HepG2 (cell line): ENCODE data around the gene EEF2. TPM values are rescaled to one million over a fixed set of nuclear protein-coding genes. Genes with fewer than 3 reads are reported as not detected.

Experiments
- ETV6 ChIP-seq: sonication (generic); formaldehyde crosslinking; conservative IDR thresholded peaks from 2 replicates; pipeline ENCODE4 v1.4.0; 2020; ENCODE audit warnings: missing genetic modification reagents
- FOXA3 ChIP-seq: IDR thresholded peaks from 2 replicates; pipeline ENCODE4 v1.6.1; 2016; ENCODE audit warnings: missing genetic modification reagents, missing compliant biosample characterization
- GTF2F1 ChIP-seq: fragments of 150-350 bp; IDR thresholded peaks from 2 replicates; pipeline ENCODE4 v1.6.1; 2014; ENCODE audit warnings: low read length
- HIC2 ChIP-seq: sonication (generic); formaldehyde crosslinking; IDR thresholded peaks from 2 replicates; pipeline ENCODE4 v1.9.0; 2022; ENCODE audit warnings: low read depth, missing genetic modification reagents
- IRF9 ChIP-seq: sonication (generic); formaldehyde crosslinking; IDR thresholded peaks from 2 replicates; pipeline ENCODE4 v1.8.0; 2022; ENCODE audit warnings: missing genetic modification reagents, mild to moderate bottlenecking, borderline replicate concordance
- JARID2 ChIP-seq: sonication (generic); formaldehyde crosslinking; IDR thresholded peaks from 2 replicates; pipeline ENCODE4 v1.8.1; 2023; ENCODE audit warnings: missing genetic modification reagents, inconsistent platforms; ENCODE audit not compliant: insufficient replicate concordance
- MIER2 ChIP-seq: IDR thresholded peaks from 2 replicates; pipeline ENCODE4 v1.6.1; 2016; ENCODE audit warnings: missing biosample characterization, missing genetic modification reagents
- MTF2 ChIP-seq: sonication (generic); formaldehyde crosslinking; IDR thresholded peaks from 2 replicates; pipeline ENCODE4 v1.5.0; 2020; ENCODE audit warnings: missing genetic modification reagents, borderline replicate concordance
- MXI1 ChIP-seq: IDR thresholded peaks from 3 replicates; pipeline ENCODE4 v1.6.1; 2012; ENCODE audit warnings: low read depth, low read length, inconsistent platforms, borderline replicate concordance
- MYPOP ChIP-seq: sonication (generic); formaldehyde crosslinking; IDR thresholded peaks from 2 replicates; pipeline ENCODE4 v1.8.1; 2023; ENCODE audit warnings: mild to moderate bottlenecking, moderate library complexity, missing genetic modification reagents
- PREB ChIP-seq: sonication (generic); formaldehyde crosslinking; IDR thresholded peaks from 2 replicates; pipeline ENCODE4 v1.4.0; 2020; ENCODE audit warnings: missing genetic modification reagents
- TGIF2 ChIP-seq: IDR thresholded peaks from 2 replicates; pipeline ENCODE4 v1.6.1; 2016; ENCODE audit warnings: control low read depth, missing compliant biosample characterization
- TSC22D2 ChIP-seq: sonication (generic); formaldehyde crosslinking; IDR thresholded peaks from 2 replicates; pipeline ENCODE4 v1.5.1; 2020; ENCODE audit warnings: missing genetic modification reagents, mild to moderate bottlenecking, borderline replicate concordance
- YY1 ChIP-seq: IDR thresholded peaks from 2 replicates; pipeline ENCODE4 v1.6.1; 2011; ENCODE audit warnings: low read length, low read depth, moderate library complexity, mild to moderate bottlenecking; ENCODE audit not compliant: insufficient read depth, insufficient replicate concordance
- ZC3H13 ChIP-seq: sonication (generic); formaldehyde crosslinking; IDR thresholded peaks from 2 replicates; pipeline ENCODE4 v1.8.1; 2023; ENCODE audit warnings: mild to moderate bottlenecking, missing genetic modification reagents, moderate library complexity
- ZNF276 ChIP-seq: sonication (generic); formaldehyde crosslinking; IDR thresholded peaks from 2 replicates; pipeline ENCODE4 v1.4.0; 2020; ENCODE audit warnings: mild to moderate bottlenecking, low read depth, missing genetic modification reagents
- ZNF720 ChIP-seq: sonication (generic); formaldehyde crosslinking; IDR thresholded peaks from 2 replicates; pipeline ENCODE4 v1.4.0; 2020; ENCODE audit warnings: missing genetic modification reagents
- ZNF761 ChIP-seq: sonication (generic); formaldehyde crosslinking; conservative IDR thresholded peaks from 2 replicates; pipeline ENCODE4 v1.4.0; 2020; ENCODE audit warnings: mild to moderate bottlenecking, missing genetic modification reagents
- ZSCAN20 ChIP-seq: sonication (generic); formaldehyde crosslinking; IDR thresholded peaks from 2 replicates; pipeline ENCODE4 v1.4.0; 2020; ENCODE audit warnings: missing genetic modification reagents, mild to moderate bottlenecking, borderline replicate concordance
- ZSCAN30 ChIP-seq: sonication (generic); formaldehyde crosslinking; IDR thresholded peaks from 2 replicates; pipeline ENCODE4 v1.5.0; 2020; ENCODE audit warnings: mild to moderate bottlenecking, missing genetic modification reagents
- polyA plus RNA-seq, 8 experiments: library from polyadenylated mRNA; depleted of rRNA in 3 of 8; stranded (reverse) in 7 of 8; unstranded in 1 of 8; fragments of >200 nt; fragmentation: Illumina TruSeq in 4 of 8; extraction: Trizol in 4 of 8; gene quantifications; 2 replicates each; pipeline versions ENCODE4 v1.2.1 to v1.2.3, GENCODE V29; 2011 to 2016; ENCODE audit warnings: low read depth in 4 of 8, missing spikeins in 1 of 8, mixed read lengths in 1 of 8; ENCODE audit not compliant: insufficient read depth in 1 of 8
- total RNA-seq, 5 experiments: library from RNA; depleted of rRNA; stranded (reverse); fragments of >200 nt; fragmentation: Illumina TruSeq; extraction: Trizol; gene quantifications; 2 replicates each; pipeline ENCODE4 v1.2.3, GENCODE V29; 2016; ENCODE audit warnings: low read depth in 1 of 5

Gene EEF2
- total and polyA plus RNA-seq, 2 of the 13 experiments (the other 11 are each of a cell fraction or from before 2014, with no cell fraction given), result 1,441 to 1,777 TPM

- TF ChIP-seq ZNF276 (CRISPR knock-in tag), result no peak
- TF ChIP-seq HIC2 (CRISPR knock-in tag), result no peak
- no peak for TF ChIP-seq MTF2 (CRISPR knock-in tag)
- 0 out of 2 replicates have a peak, but pooled peaks have one; percentile 12 for TF ChIP-seq ZSCAN20 (CRISPR knock-in tag)
- peak; percentile 97 for TF ChIP-seq YY1
- no peak for TF ChIP-seq ZC3H13 (CRISPR knock-in tag)
- TF ChIP-seq PREB (CRISPR knock-in tag), result no peak
- no peak for TF ChIP-seq JARID2 (CRISPR knock-in tag)
- TF ChIP-seq FOXA3 (CRISPR knock-in tag), result peak; percentile 18; the same call in 1 of the 2 replicates
- TF ChIP-seq TGIF2, result no peak
- no peak for TF ChIP-seq ETV6 (CRISPR knock-in tag)
- TF ChIP-seq MIER2 (CRISPR knock-in tag), result no peak
- TF ChIP-seq GTF2F1, result no peak
- TF ChIP-seq ZNF720 (CRISPR knock-in tag), result 0 out of 2 replicates have a peak, but pooled peaks have one; percentile 25
- 0 out of 2 replicates have a peak, but pooled peaks have one; percentile 36 for TF ChIP-seq TSC22D2 (CRISPR knock-in tag)
- peak; percentile 78; the same call in 1 of the 2 replicates for TF ChIP-seq MYPOP
- TF ChIP-seq MXI1, result peak; percentile 73; the same call in 2 of the 3 replicates
- TF ChIP-seq IRF9 (CRISPR knock-in tag), result peak; percentile 45; the same call in 1 of the 2 replicates
- peak; percentile 85; the same call in 1 of the 2 replicates for TF ChIP-seq ZNF761 (CRISPR knock-in tag)
- no peak for TF ChIP-seq ZSCAN30 (CRISPR knock-in tag)
Measured at GRCh38 chr19:4007021-4007835, 22.0 kb upstream of the EEF2 start, which contains the start of gene PIAS4 (continued).
